Tibial nerve (tissue), 4 donors: ENCODE measurements around the gene ZNF483. TPM values are rescaled to one million over a fixed set of nuclear protein-coding genes. Genes with fewer than 3 reads are reported as not detected.
"Not testable (repeated sequence)": the region's sequence is repeated elsewhere in the genome, so short reads cannot be mapped to it uniquely, and the experiment has no call there.

Experiments
- DNase-seq, 2 donors: peaks; one replicate each; pipeline ENCODE4 v3.0.0-alpha.2; 2019; ENCODE audit warnings: low spot score in 2 of 2
- H3K27ac ChIP-seq, 4 donors: fragments of 200-600 bp; sonication (generic) in 3 of 4; one replicate each; pipeline ENCODE4 v1.5.1; 2017 to 2019; ENCODE audit warnings: mild to moderate bottlenecking in 1 of 4
- H3K27me3 ChIP-seq, 2 donors: fragments of 200-600 bp; sonication (generic) in 1 of 2; one replicate each; pipeline versions ENCODE4 v1.5.1 to v1.6.0; 2017 to 2019
- H3K36me3 ChIP-seq, 3 donors: fragments of 200-600 bp; sonication (generic); one replicate each; pipeline ENCODE4 v1.5.1; 2018 to 2019
- H3K4me1 ChIP-seq, 4 donors: fragments of 200-600 bp; sonication (generic) in 3 of 4; one replicate each; pipeline ENCODE4 v1.5.1; 2017 to 2019
- H3K4me3 ChIP-seq, 4 donors: fragments of 200-600 bp; sonication (generic) in 3 of 4; one replicate each; pipeline ENCODE4 v1.5.1; 2017 to 2019; ENCODE audit warnings: mild to moderate bottlenecking in 1 of 4, moderate library complexity in 1 of 4
- H3K9me3 ChIP-seq, 4 donors: fragments of 200-600 bp; sonication (generic) in 3 of 4; one replicate each; pipeline ENCODE4 v1.5.1; 2017 to 2019
- CTCF ChIP-seq, 5 experiments: fragments of 200-600 bp in 3 of 5; fragments of 450-650 bp in 2 of 5; sonication (generic) in 3 of 5; IDR thresholded peaks; one replicate each; pipeline ENCODE4 v1.5.1; 2016 to 2019; ENCODE audit warnings: antibody characterized with exemption in 5 of 5, mild to moderate bottlenecking in 3 of 5, moderate library complexity in 2 of 5
- EP300 ChIP-seq, 2 donors: sonication (generic); formaldehyde crosslinking; IDR thresholded peaks; one replicate each; pipeline ENCODE4 v1.6.1; 2017; ENCODE audit warnings: antibody characterized with exemption in 2 of 2, mild to moderate bottlenecking in 1 of 2
- POLR2A ChIP-seq, 2 donors: fragments of 450-650 bp; IDR thresholded peaks; one replicate each; pipeline ENCODE4 v1.6.1; 2017; ENCODE audit warnings: antibody characterized with exemption in 2 of 2, mild to moderate bottlenecking in 2 of 2, moderate library complexity in 2 of 2
- WGBS, 2 donors: methylation state at CpG; one replicate each; pipeline ENCODE4 v1.1.5; 2018; 5-methylcytosine and 5-hydroxymethylcytosine counted together
- total RNA-seq, 4 donors: library from RNA; depleted of rRNA; stranded (reverse); fragments of >200 nt; gene quantifications; one replicate each; pipeline ENCODE4 v1.1.0, GENCODE V29; 2016

The ZNF483 gene
- total RNA-seq, 4 donors from 2014 or later: 5.7 to 12.0 (median 10.7) TPM

GRCh38 chr9:111501005-111501562 lies 23.9 kb upstream of the ZNF483 start:
- Histone ChIP-seq H3K4me3 (no peak overlapping the region), H3K27me3 (no peaks in the 10 kb centered on the region), H3K9me3 (no peaks in the 10 kb centered on the region), H3K4me1 (no peaks in the 10 kb centered on the region), H3K27ac (no peak overlapping the region), H3K36me3 (no peaks in the 10 kb centered on the region)
- no peak for DNase-seq
- TF ChIP-seq POLR2A (IDR thresholded peaks at IDR 0.05) (no peak), CTCF (IDR thresholded peaks at IDR 0.05) (no peak), EP300 (IDR thresholded peaks at IDR 0.05) (no peak)
- 92 to 97% methylated on average over 7 to 15 of the region's 16 CpGs for WGBS, 2 donors

GRCh38 chr9:111501648-111502047 lies 23.3 kb upstream of the ZNF483 start:
- TF ChIP-seq CTCF (IDR thresholded peaks at IDR 0.05) (no peak), EP300 (IDR thresholded peaks at IDR 0.05) (no peak), POLR2A (IDR thresholded peaks at IDR 0.05) (no peak)
- Histone ChIP-seq H3K4me1 (no peaks in the 10 kb centered on the region), H3K9me3 (no peaks in the 10 kb centered on the region), H3K27me3 (no peaks in the 10 kb centered on the region), H3K36me3 (no peaks in the 10 kb centered on the region), H3K27ac (no peak overlapping the region), H3K4me3 (no peak overlapping the region)
- DNase-seq: no peak
- WGBS, 2 donors: 73 to 79% methylated on average over 3 to 4 of the region's 6 CpGs

- no peak overlapping the region for H3K27ac ChIP-seq
- H3K9me3 ChIP-seq: no peaks in the 10 kb centered on the region
- WGBS, 2 donors: 63 to 84% methylated on average over 1 to 3 of the region's 3 CpGs
- H3K36me3 ChIP-seq: no peaks in the 10 kb centered on the region
- TF ChIP-seq CTCF (IDR thresholded peaks at IDR 0.05) (no peak), POLR2A (IDR thresholded peaks at IDR 0.05) (no peak), EP300 (IDR thresholded peaks at IDR 0.05) (no peak)
- DNase-seq: no peak
- H3K4me1 ChIP-seq: no peaks in the 10 kb centered on the region
- no peaks in the 10 kb centered on the region for H3K27me3 ChIP-seq
- no peak overlapping the region for H3K4me3 ChIP-seq
These were observed 22.5 kb upstream of the ZNF483 start for GRCh38 chr9:111502506-111502905.

GRCh38 chr9:111511581-111511980 lies 13.4 kb upstream of the ZNF483 start:
- H3K27me3 ChIP-seq, DNase-seq: not testable (repeated sequence)
- WGBS, 2 donors: 68 to 86% methylated on average over 6 of the region's 6 CpGs

GRCh38 chr9:111514967-111515366 lies 10.0 kb upstream of the ZNF483 start:
- no peaks in the 10 kb centered on the region for H3K27me3 ChIP-seq
- no peak for DNase-seq
- H3K4me3 ChIP-seq: no peak overlapping the region
- no peak for TF ChIP-seq CTCF (IDR thresholded peaks at IDR 0.05)
- no peaks in the 10 kb centered on the region for H3K36me3 ChIP-seq
- no peaks in the 10 kb centered on the region for H3K4me1 ChIP-seq
- no peak overlapping the region for H3K27ac ChIP-seq
- H3K9me3 ChIP-seq: peaks cover 0 to 9% (median 0%) of the 10 kb centered on the region in 4 donors

More at GRCh38 chr9:111511581-111511980, 13.4 kb upstream of the ZNF483 start:
- not testable (repeated sequence) for H3K9me3 ChIP-seq, H3K4me1 ChIP-seq, H3K36me3 ChIP-seq, H3K4me3 ChIP-seq, H3K27ac ChIP-seq

GRCh38 chr9:111516061-111516465 lies 8.9 kb upstream of the ZNF483 start:
- no peak for DNase-seq
- no peak for TF ChIP-seq EP300 (IDR thresholded peaks at IDR 0.05)
- no peak for TF ChIP-seq POLR2A (IDR thresholded peaks at IDR 0.05)
- no peak for TF ChIP-seq CTCF (IDR thresholded peaks at IDR 0.05)
- Histone ChIP-seq H3K4me3 (no peak overlapping the region), H3K4me1 (no peaks in the 10 kb centered on the region), H3K27ac (no peak overlapping the region), H3K27me3 (no peaks in the 10 kb centered on the region), H3K36me3 (no peaks in the 10 kb centered on the region), H3K9me3 (peaks cover 0 to 9% (median 0%) of the 10 kb centered on the region in 4 donors)
- 65 to 70% methylated on average over 2 of the region's 2 CpGs for WGBS, 2 donors
